ENCODE data around the gene ATG4C.

ATG4C gene

GRCh38 chr1:62796221-62796620, 12.3 kb downstream of the ATG4C start:
- Histone ChIP-seq H3K9me2 (replicated peaks; ENCODE audit: control insufficient read depth, low read length) (no peaks in the 10 kb centered on the region), H3K4me2 (ENCODE audit: low read length) (peak overlapping the region; percentile 32; the same call in 1 of the 2 replicates), H3F3A (ENCODE audit: control insufficient read depth, insufficient read depth) (peaks cover 11% of the 10 kb centered on the region; the same call in 1 of the 2 replicates), H3K4me1 (ENCODE audit: control insufficient read depth, low read length) (peaks cover 40% of the 10 kb centered on the region), H3K27ac (ENCODE audit: low read depth, low read length) (no peak overlapping the region), H3K27me3 (ENCODE audit: control insufficient read depth, low read length) (no peaks in the 10 kb centered on the region), H3K79me2 (ENCODE audit: control insufficient read depth, low read length) (peaks cover 29% of the 10 kb centered on the region), H3K4me3 (ENCODE audit: low read length) (no peak overlapping the region), H4K20me1 (ENCODE audit: control insufficient read depth, insufficient read depth, low read depth, low read length) (peaks cover 4% of the 10 kb centered on the region; the same call in 1 of the 2 replicates), H3K9me3 (ENCODE audit: control insufficient read depth, insufficient read depth, low read length) (no peaks in the 10 kb centered on the region), H3K36me3 (ENCODE audit: control insufficient read depth, low read length) (0 out of 2 replicates have a peak, but pooled peaks cover 2% of the 10 kb centered on the region)
- TF ChIP-seq CTCF (IDR thresholded peaks at IDR 0.05; ENCODE audit: low read depth, low read length, poor library complexity, severe bottlenecking) = no peak
- TF ChIP-seq EZH2phosphoT487 (IDR thresholded peaks at IDR 0.05; ENCODE audit: borderline replicate concordance, low read length) = no peak

GRCh38 chr1:62799688-62800087, 15.8 kb downstream of the ATG4C start:
- Histone ChIP-seq H3K4me2 (ENCODE audit: low read length) (no peak overlapping the region), H3F3A (ENCODE audit: control insufficient read depth, insufficient read depth) (no peaks in the 10 kb centered on the region; the same call in 1 of the 2 replicates), H3K27me3 (ENCODE audit: control insufficient read depth, low read length) (no peaks in the 10 kb centered on the region), H3K79me2 (ENCODE audit: control insufficient read depth, low read length) (peaks cover 18% of the 10 kb centered on the region), H4K20me1 (ENCODE audit: control insufficient read depth, insufficient read depth, low read depth, low read length) (peaks cover under 1% of the 10 kb centered on the region; the same call in 1 of the 2 replicates), H3K9me3 (ENCODE audit: control insufficient read depth, insufficient read depth, low read length) (no peaks in the 10 kb centered on the region), H3K36me3 (ENCODE audit: control insufficient read depth, low read length) (peaks cover 3% of the 10 kb centered on the region; the same call in 1 of the 2 replicates), H3K27ac (ENCODE audit: low read depth, low read length) (no peak overlapping the region), H3K9me2 (replicated peaks; ENCODE audit: control insufficient read depth, low read length) (no peaks in the 10 kb centered on the region), H3K4me1 (ENCODE audit: control insufficient read depth, low read length) (peaks cover 25% of the 10 kb centered on the region), H3K4me3 (ENCODE audit: low read length) (no peak overlapping the region)
- no peak for TF ChIP-seq EZH2phosphoT487 (IDR thresholded peaks at IDR 0.05; ENCODE audit: borderline replicate concordance, low read length)
- no peak for TF ChIP-seq CTCF (IDR thresholded peaks at IDR 0.05; ENCODE audit: low read depth, low read length, poor library complexity, severe bottlenecking)

GRCh38 chr1:62800281-62800680, 16.3 kb downstream of the ATG4C start:
- TF ChIP-seq CTCF (IDR thresholded peaks at IDR 0.05; ENCODE audit: low read depth, low read length, poor library complexity, severe bottlenecking) (no peak), EZH2phosphoT487 (IDR thresholded peaks at IDR 0.05; ENCODE audit: borderline replicate concordance, low read length) (no peak)
- H3K36me3 ChIP-seq (ENCODE audit: control insufficient read depth, low read length) = peaks cover 3% of the 10 kb centered on the region; the same call in 1 of the 2 replicates
- H3K4me2 ChIP-seq (ENCODE audit: low read length) = no peak overlapping the region
- no peaks in the 10 kb centered on the region for H3K9me2 ChIP-seq (replicated peaks; ENCODE audit: control insufficient read depth, low read length)
- no peaks in the 10 kb centered on the region for H4K20me1 ChIP-seq (ENCODE audit: control insufficient read depth, insufficient read depth, low read depth, low read length)
- no peaks in the 10 kb centered on the region; the same call in 1 of the 2 replicates for H3F3A ChIP-seq (ENCODE audit: control insufficient read depth, insufficient read depth)
- no peaks in the 10 kb centered on the region for H3K9me3 ChIP-seq (ENCODE audit: control insufficient read depth, insufficient read depth, low read length)
- H3K27ac ChIP-seq (ENCODE audit: low read depth, low read length) = no peak overlapping the region
- H3K79me2 ChIP-seq (ENCODE audit: control insufficient read depth, low read length) = peaks cover 13% of the 10 kb centered on the region
- no peaks in the 10 kb centered on the region for H3K27me3 ChIP-seq (ENCODE audit: control insufficient read depth, low read length)
- H3K4me3 ChIP-seq (ENCODE audit: low read length) = no peak overlapping the region
- peaks cover 23% of the 10 kb centered on the region for H3K4me1 ChIP-seq (ENCODE audit: control insufficient read depth, low read length)
